ENCODE measurements around the gene LRRTM1. TPM values are rescaled to one million over a fixed set of nuclear protein-coding genes. Genes with fewer than 3 reads are reported as not detected.

The LRRTM1 gene
- total RNA-seq, 1 donor from 2014 or later, result not detected

DNA sequence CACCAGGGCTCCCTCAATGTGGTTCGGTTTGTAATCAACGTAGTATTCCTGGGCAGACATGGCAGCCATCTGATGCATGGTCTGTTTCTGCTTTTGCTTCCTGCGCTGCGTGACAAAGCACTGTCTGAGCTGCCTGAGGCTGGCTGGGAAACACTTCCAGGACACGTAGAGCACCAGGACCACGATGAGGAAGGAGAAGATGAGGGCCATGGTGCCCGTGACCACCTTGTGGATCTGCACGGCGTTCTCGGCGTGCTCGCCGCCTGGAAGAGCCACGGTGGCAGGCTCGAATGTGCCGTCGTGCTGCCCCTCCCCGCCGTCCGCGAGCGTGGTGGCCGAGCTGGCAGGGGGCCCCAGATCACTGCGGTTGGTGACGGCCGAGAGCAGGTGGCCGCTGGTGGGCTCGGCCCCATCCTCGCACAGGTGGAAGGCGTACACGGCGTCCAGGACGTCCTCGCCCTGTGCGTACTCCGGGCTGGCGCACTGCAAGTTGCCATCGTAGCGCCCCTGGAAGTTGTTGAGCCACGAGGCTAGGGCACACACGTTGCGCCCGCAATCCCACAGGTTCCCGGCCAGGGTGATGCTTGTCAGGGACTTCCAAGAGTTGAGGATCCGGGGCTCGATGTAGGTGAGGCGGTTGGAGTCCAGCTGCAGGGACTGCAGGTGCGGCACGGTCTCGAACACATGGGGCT, 2.1 kb downstream of the LRRTM1 start:
- intact Hi-C loops (cut with micrococcal nuclease), result no loop called here

DNA sequence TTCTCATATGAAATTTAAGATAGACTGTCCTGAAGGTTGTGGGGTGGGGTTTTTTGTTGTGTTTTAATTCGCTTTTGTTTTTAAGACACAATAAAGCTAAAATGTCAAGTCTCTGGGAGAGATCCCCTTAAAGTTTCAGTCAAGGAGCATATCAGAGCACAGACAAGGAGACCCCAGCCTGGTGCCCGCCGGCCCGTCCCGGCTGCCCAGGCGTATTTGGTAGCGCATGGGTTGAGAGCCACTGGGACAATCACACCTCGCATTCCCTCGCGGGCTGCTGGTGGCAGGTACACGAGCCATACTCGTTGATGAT, 2.6 kb downstream of the LRRTM1 start:
- intact Hi-C loops (cut with micrococcal nuclease), result no loop called here

DNA sequence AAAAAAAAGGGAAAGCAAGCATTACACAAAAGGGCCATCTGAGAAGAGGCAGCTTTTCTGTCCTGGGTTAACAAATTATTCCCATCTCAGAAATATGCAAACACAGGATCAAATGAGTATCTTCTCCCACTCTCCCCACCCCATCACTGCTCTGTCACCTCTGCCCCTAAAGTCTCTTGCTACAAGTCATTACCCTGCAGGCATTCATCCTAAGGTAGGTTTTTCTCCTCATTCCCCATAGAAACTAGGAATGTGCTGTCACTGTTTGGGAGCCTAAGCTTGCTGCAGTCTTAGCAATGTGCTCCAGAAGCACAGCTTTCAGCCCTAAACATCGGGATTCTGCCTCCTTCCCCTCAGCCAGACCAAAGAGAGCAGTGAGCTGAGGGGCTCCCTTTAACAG, 3.6 kb downstream of the LRRTM1 start:
- intact Hi-C loops (cut with micrococcal nuclease), result no loop called here

DNA sequence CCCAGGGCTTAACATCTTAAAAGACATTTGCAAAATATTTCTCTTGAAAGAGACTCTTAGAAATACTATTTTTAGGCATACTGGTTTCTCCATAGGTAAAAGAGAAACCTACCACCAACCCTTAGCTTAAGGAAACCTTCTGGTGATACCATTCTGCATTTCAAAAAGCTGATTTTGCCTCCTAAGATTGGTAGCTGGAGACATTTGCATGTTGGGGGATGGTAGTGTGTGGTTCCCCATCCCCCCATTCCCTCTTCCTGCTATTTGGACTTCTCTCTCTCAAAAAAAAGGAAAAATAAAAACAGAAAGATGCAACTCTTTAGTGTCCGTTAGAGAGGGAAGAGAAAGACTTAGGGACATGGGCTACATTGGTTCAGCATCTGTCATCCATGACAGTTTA, 4.2 kb downstream of the LRRTM1 start:
- intact Hi-C loops (cut with micrococcal nuclease), result no loop called here

DNA sequence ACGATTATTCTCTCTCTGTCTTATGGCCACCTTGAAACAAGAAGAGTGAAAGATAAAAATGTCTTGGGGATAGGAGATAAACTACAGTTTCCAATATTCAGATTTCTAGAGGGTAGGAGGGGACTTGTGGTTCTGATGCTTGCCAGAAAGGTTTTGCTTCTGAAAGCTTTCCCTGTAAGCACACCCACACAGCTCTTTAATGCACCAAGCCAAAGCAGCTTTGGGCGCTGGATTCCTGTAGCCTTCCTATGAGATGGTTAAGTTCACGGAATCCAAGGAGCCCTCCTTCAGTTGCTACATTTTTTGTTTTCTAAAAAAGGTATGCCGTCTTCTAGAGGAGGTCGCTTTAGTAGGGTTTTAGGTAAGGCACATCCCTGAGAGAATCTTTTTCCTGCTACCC, 4.9 kb downstream of the LRRTM1 start:
- intact Hi-C loops (cut with micrococcal nuclease), result no loop called here

DNA sequence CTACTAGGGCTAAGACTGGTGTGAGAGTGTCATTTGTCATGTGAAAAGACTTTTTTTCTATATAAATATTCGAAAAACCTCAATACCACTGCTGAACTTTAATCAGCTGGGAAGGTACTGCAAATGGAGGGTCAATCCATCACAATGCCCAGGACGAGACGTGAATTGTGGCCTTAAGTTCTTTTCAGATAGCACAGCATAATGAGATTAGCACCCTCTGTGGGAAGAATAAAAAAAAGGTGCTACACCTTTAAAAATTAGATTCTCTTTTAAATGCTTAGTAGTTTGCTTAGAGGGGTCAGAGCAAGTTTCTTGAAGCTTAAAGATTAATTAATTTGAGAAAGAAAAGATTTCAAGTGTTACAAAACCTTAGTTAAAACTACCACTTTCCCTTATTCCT, 5.6 kb downstream of the LRRTM1 start:
- intact Hi-C loops (cut with micrococcal nuclease), result no loop called here

DNA sequence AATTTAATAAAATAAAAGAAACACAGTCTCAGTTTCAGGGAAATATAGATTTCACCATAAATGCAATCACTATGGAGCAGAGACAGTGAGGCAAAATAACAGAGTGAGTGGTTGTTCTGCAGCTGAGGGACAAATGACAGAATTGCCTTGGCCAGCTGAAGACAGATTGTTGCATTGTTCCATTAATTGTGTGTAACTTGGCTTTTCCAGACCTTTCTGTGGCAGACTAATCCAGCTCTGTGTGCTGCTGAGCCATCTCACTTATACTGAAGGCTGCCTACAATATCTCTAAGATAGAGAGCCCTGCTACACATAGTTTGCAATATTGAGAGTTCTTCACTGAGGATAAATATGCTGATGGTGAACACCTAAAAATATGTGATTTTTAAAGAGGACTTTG, 11.5 kb downstream of the LRRTM1 start:
- intact Hi-C loops (cut with micrococcal nuclease), result no loop called here

DNA sequence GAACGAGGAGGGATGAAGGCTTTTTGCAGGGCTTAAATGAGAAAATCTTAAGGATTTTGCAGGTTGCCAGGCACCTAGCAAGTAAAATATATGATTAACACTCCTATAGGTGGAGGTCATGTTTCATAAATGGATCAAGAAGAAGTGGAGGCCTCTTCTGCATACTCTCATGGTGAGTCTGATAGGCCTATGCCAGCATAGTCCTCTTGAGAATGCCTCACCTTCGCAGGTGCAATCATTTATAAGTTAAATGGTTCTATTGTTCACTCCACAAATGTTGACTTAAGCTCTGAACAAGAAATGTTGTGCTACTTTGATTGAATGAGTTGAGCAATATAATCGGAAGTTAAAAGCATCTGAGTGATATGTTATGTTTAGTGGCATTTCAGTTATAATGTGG, 12.1 kb downstream of the LRRTM1 start:
- intact Hi-C loops (cut with micrococcal nuclease), result no loop called here

DNA sequence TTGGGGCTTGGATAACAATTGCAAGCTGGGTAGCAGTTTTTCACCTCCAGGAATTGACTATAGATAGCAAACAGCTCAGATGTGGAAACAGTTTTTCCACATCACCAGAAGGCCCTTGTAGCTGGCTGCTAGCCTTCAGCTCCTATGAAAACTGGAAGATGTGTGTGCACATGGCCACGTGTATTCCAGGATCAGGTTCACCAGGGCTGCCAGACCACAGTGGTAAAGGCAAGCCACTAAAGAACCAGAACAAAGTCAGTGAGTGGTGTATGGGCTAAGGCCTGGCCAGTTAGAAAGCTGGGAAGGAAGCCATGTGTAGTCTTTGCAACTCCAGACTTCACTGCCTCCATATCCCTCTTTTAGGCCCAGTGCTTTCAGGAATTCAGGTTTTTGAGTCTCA, 12.9 kb downstream of the LRRTM1 start:
- intact Hi-C loops (cut with micrococcal nuclease), result no loop called here

DNA sequence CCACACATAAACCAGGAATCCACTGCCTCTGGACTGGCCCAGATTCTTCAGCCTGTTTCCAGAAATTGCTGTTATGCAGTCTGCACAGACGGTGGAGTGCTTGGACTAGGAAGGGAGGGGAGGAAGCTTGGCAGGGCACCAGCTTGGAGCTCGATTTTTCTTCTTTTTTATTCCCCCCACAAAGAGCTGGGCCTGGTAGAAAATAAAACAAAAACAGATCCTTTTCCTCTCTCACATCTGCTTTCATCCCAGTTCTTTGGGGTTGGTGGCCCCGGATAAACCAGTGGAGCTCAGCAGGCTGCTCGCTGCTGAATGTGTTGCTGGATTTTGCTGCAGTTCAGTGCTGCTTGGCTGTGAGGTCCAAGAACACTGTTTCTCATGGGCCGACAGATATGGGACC, 16.0 kb downstream of the LRRTM1 start:
- intact Hi-C loops (cut with micrococcal nuclease), result no loop called here

DNA sequence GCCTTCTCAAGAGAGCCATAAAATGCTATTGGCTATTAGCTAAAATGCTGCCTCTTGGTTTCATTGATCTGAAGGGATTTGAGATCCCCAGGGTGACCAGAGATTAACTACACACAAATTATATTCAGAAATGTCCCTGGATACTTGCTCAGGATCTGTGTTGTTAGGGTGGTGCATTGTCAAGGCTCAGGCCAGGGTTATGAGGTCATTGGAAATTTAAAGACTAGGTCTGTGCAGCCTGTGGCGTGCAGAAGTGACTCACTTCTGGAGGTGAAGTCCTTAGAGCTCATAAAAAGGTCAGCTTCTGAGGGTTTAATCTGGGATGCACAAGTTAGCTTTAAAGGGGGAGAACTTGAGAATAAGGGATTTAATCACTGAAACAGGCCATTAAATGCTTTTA, 23.5 kb downstream of the LRRTM1 start:
- intact Hi-C loops (cut with micrococcal nuclease), result no loop called here

DNA sequence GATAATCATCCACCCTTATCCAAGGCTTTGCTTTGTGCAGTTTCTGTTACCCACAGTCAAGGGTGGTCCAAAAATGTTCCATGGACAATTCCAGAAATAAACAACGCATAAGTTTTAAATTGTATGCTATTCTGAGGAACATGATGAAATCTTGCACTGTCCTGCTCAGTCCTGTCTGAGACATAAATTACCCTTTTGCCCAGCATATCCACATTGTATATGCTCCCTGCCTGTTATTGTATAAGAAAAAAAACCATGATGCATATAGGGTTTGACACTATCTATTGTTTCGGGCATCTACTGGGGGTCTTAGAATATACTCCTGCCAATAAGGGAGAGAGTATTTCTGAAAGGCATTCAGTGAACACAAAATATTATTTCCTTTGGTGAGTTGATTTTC, 24.0 kb downstream of the LRRTM1 start:
- intact Hi-C loops (cut with micrococcal nuclease), result no loop called here

DNA sequence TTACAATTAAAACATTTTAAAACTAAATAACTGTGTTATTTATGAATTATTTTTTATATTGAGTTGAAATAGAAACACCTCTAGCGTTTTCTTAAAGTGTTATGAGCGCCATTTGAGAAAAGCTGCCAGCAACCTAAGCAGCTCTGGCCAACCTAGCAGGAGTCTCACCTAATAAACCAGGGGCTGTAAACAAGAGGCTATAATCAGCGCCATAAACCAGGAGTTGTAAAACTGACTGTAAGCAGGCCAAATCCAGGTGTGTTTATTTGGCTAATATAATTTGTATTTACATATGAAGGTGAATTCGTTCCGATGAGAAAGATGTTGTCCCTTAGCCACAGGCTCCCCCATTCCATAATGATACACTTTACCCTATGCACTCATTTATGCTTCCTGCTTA, 34.7 kb downstream of the LRRTM1 start:
- intact Hi-C loops (cut with micrococcal nuclease), result no loop called here

DNA sequence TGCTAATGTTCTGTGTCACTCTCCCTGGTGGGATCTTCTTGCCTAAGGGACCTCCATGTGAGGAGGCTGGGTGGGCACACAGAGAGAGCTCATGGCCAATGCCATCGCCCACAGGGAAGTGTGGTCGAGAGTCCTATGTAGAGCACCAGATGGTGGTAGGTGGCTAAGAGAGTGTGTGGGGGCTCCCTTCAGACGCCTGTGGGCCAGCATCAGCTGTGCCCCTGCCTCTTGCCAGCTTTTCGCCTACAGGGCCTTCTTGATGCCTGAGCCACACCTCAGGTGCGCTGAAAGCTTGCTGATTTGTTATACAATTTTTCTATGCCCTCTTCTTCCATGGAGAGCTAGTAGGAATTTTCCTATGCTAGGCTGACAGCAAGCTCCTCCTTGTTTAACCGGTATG, 38.3 kb downstream of the LRRTM1 start:
- intact Hi-C loops (cut with micrococcal nuclease), result no loop called here

DNA sequence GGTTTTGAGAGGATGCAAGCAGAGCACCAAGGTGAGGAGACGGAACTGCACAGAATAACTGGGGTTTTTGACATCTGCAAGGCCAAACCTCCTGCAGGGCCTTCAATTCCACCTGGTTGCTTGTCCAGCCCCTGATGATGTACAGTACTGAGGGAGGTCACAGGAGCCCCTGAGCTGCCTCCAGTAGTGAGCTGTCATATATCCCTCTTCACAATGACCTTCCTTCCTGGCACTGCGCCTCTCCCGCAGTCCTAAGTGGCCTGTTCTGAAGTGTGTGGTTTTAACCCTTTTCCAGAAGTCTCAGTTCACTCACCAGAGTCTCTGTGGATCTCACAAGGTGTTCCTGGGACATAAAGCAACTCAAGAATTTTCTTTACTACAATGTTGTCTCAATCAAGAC, 45.3 kb downstream of the LRRTM1 start:
- intact Hi-C loops (cut with micrococcal nuclease), result no loop called here

DNA sequence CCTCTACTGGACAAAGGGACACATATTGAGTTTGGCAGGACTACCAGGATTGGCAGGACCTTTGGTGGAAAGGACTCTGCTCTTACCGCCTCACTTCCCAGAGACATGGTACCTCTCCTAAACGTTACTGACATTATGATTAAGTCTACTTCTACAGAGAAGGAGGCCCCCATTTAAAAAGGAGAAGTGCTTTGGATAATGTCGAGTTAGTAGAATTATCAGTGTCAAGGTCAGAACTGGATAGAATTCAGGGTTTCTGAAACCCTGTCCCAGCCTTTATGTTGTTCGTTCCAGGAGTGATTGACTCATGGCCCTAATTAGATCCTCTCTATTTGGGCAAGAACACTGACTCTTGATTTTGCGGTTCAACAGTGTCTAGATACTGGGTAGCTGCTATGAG, 45.8 kb downstream of the LRRTM1 start:
- intact Hi-C loops (cut with micrococcal nuclease), result no loop called here

DNA sequence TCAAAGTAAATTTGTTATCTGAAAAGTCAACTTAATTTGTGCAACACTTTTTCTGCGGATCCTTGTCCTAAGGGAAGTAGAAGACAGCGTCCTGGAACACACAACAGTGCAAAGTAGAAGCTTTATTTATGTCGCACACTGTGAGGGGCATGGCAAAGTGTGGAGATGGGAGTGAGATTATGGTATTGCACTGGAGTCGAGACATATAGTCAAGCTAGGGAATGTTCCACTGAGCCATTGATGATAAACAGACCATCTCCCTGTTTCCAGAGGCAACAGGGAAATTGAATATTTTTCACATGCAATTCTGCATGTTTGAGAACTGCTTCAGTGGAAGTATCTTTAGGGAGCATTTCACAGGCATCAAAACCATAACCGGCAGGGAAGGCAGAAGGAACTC, 46.2 kb downstream of the LRRTM1 start:
- intact Hi-C loops (cut with micrococcal nuclease), result no loop called here

DNA sequence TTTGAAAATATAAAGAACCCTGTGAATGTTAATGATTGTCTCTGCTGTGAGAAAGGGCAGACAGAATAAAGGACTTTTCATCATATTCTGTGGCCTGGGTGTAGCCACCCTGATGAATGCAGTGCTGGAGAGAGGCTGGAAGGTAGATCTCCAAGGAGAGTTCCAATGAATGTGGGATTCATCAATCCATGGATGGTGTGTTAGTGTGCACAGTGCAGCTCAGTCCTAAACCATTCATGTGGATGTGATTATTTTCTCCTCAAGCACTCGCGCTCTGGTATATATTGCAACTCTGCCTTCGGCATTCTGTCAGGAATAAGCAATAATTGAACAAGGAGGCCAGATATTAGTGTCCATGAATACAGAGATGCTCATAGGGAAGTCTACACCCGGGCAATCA, 47.1 kb downstream of the LRRTM1 start:
- intact Hi-C loops (cut with micrococcal nuclease), result no loop called here

DNA sequence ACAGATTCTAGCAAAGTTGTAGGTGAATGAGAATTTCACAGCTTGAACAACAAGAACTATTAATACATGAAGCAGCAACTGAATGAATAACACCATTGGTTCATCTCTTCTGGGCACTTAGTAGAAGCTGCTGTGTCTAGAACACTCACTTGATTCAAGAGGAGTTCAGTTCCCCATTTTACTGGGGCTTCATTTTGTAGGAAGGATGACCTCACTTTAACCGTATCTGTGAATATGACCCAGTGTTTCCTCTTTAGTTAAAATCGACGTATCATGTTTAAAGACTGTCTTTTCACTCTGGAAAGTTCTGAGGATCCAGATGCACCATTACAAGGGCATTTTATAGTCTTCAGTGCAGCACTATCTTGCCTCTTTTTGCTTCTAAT, 47.8 kb downstream of the LRRTM1 start:
- intact Hi-C loops (cut with micrococcal nuclease), result no loop called here

DNA sequence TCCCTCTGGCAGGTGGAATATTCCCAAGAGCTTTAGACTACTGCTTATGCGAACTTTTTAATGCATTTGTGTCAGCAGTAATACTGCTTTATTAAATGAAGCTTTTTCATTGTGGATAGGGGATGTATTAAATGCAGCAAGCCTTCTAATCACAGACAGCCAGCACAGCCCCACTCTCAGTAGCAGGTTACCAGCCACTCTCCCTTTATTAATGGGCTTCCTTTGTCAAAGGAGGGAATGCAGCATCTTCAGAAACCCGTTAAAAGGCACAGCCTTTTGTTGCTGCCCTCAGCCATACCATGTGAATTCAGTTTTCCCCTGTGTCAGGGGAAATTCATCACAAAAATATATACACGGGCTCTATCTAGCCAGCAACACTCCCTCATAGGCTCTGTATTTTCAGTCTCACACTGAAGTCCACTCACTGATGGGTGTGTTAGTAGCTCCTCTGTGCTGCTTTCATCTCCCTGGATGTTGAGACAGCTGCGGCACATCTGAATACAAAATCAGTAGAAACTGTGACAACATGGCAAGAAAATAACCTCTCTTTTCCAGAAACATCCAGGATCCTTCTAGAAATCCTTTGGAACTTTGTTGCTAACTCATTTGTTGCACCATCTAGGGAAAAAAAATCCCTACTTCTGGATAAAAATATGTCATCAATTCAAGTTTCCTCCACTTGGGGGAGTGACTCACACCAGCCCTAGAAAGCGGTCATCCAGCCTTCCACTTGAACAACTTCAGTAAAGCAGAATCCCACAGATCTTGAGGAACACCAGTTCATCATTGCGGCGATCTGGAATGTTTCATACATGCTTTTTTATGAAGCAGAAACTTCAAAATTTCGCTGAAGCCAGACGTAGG, 48.4 kb downstream of the LRRTM1 start:
- intact Hi-C loops (cut with micrococcal nuclease), result no loop called here

DNA sequence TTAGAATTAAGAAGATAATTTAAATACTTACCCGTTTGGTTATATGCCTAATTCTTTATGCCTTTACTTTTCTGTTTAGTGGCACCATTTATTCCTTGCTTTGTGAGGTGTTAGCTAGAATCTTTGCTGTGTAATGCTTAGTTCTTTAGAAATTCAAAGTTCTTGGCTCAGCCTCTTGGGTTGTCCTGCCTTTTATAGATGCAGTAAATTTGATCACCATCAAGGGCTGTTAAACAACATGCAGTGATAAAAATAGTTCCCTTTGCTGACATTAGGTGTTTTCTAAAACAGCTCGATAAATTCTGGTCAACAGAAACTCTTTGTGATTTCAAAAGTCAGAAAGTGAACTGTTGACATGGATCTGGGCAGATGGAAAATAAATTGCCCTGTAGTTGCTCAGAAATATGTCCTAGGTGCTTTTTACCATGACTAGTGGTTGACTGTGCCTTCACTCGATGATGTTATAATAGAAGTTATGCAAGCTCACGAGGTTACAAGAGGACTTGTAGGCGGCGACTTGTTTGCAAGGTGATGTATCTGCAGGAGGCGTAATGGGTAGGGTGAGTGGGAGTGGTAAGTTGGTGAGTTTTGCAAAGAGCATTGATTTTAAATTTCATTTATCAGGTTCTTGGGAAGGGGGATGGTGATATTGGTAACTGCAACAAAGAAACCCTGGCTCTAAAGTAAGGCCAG, 52.1 kb downstream of the LRRTM1 start:
- intact Hi-C loops (cut with micrococcal nuclease), result no loop called here
